Measurements from ENCODE around the gene TRMT2A.
"Not testable (repeated sequence)": the region's sequence is repeated elsewhere in the genome, so short reads cannot be mapped to it uniquely, and the experiment has no call there.

TRMT2A gene

GRCh38 chr22:20076627-20077172 is 40.3 kb downstream of the TRMT2A start:
- peaks cover 8% of the 10 kb centered on the region for H3K4me1 Mint-ChIP-seq
- DNase-seq (ENCODE audit: low spot score in 2 of 2) (no peak), ATAC-seq (ENCODE audit: low read depth) (no peak)
- H3K27ac Mint-ChIP-seq, result no peak overlapping the region
- no peak overlapping the region for H3K4me3 Mint-ChIP-seq
- H3K27me3 Mint-ChIP-seq, result no peaks in the 10 kb centered on the region
- no peaks in the 10 kb centered on the region for H3K36me3 Mint-ChIP-seq
- no peaks in the 10 kb centered on the region for H3K9me3 Mint-ChIP-seq

GRCh38 chr22:20071524-20071972 is 45.5 kb downstream of the TRMT2A start:
- Mint-ChIP-seq H3K36me3 (no peaks in the 10 kb centered on the region), H3K27ac (no peak overlapping the region), H3K4me1 (no peaks in the 10 kb centered on the region), H3K9me3 (no peaks in the 10 kb centered on the region), H3K27me3 (no peaks in the 10 kb centered on the region), H3K4me3 (no peak overlapping the region)
- ATAC-seq (ENCODE audit: low read depth) (no peak), DNase-seq (ENCODE audit: low spot score in 2 of 2) (no peak)

- ATAC-seq (ENCODE audit: low read depth) (no peak), DNase-seq (ENCODE audit: low spot score in 2 of 2) (no peak)
- peaks cover 3% of the 10 kb centered on the region for H3K36me3 Mint-ChIP-seq
- H3K4me3 Mint-ChIP-seq, result no peak overlapping the region
- H3K4me1 Mint-ChIP-seq, result no peaks in the 10 kb centered on the region
- no peak overlapping the region for H3K27ac Mint-ChIP-seq
- H3K27me3 Mint-ChIP-seq, result no peaks in the 10 kb centered on the region
- H3K9me3 Mint-ChIP-seq, result no peaks in the 10 kb centered on the region
Observed at GRCh38 chr22:20069331-20070042, 47.5 kb downstream of the TRMT2A start.

GRCh38 chr22:20068640-20069039 is 48.4 kb downstream of the TRMT2A start:
- Mint-ChIP-seq H3K27ac (no peak overlapping the region), H3K4me3 (no peak overlapping the region), H3K9me3 (no peaks in the 10 kb centered on the region), H3K4me1 (no peaks in the 10 kb centered on the region), H3K27me3 (no peaks in the 10 kb centered on the region), H3K36me3 (peaks cover 3% of the 10 kb centered on the region)
- no peak for DNase-seq (ENCODE audit: low spot score in 2 of 2)
- no peak for ATAC-seq (ENCODE audit: low read depth)

- not testable (repeated sequence) for H3K4me3 Mint-ChIP-seq; DNase-seq (ENCODE audit: low spot score in 2 of 2); H3K36me3 Mint-ChIP-seq; H3K27ac Mint-ChIP-seq; H3K4me1 Mint-ChIP-seq; H3K9me3 Mint-ChIP-seq; ATAC-seq (ENCODE audit: low read depth); H3K27me3 Mint-ChIP-seq
Observed at GRCh38 chr22:20067384-20067682, 49.7 kb downstream of the TRMT2A start.

- no peak for ATAC-seq (ENCODE audit: low read depth)
Observed at GRCh38 chr22:20066617-20067383, 50.2 kb downstream of the TRMT2A start.

GRCh38 chr22:20065896-20066616 is 51.0 kb downstream of the TRMT2A start:
- no peaks in the 10 kb centered on the region for H3K9me3 Mint-ChIP-seq
- H3K27ac Mint-ChIP-seq, result no peak overlapping the region
- ATAC-seq (ENCODE audit: low read depth) (no peak), DNase-seq (ENCODE audit: low spot score in 2 of 2) (no peak)
- no peaks in the 10 kb centered on the region for H3K4me1 Mint-ChIP-seq
- H3K36me3 Mint-ChIP-seq, result peaks cover 14% of the 10 kb centered on the region
- H3K27me3 Mint-ChIP-seq, result no peaks in the 10 kb centered on the region
- H3K4me3 Mint-ChIP-seq, result no peak overlapping the region

More at GRCh38 chr22:20066617-20067383, 50.2 kb downstream of the TRMT2A start:
- Mint-ChIP-seq H3K4me1 (no peaks in the 10 kb centered on the region), H3K36me3 (peaks cover 9% of the 10 kb centered on the region), H3K4me3 (no peak overlapping the region), H3K9me3 (no peaks in the 10 kb centered on the region), H3K27me3 (no peaks in the 10 kb centered on the region), H3K27ac (no peak overlapping the region)
- no peak for DNase-seq (ENCODE audit: low spot score in 2 of 2)

- Mint-ChIP-seq H3K9me3 (no peaks in the 10 kb centered on the region), H3K4me3 (no peak overlapping the region), H3K27ac (no peak overlapping the region), H3K27me3 (no peaks in the 10 kb centered on the region), H3K4me1 (peaks cover under 1% of the 10 kb centered on the region), H3K36me3 (peaks cover 14% of the 10 kb centered on the region)
- no peak for ATAC-seq (ENCODE audit: low read depth)
- DNase-seq (ENCODE audit: low spot score in 2 of 2), result no peak
Observed at GRCh38 chr22:20064545-20065262, 52.3 kb downstream of the TRMT2A start.

GRCh38 chr22:20064140-20064480 is 52.9 kb downstream of the TRMT2A start:
- no peak for ATAC-seq (ENCODE audit: low read depth)
- DNase-seq (ENCODE audit: low spot score in 2 of 2), result no peak
- H3K36me3 Mint-ChIP-seq, result peaks cover 18% of the 10 kb centered on the region
- no peaks in the 10 kb centered on the region for H3K9me3 Mint-ChIP-seq
- no peak overlapping the region for H3K27ac Mint-ChIP-seq
- H3K4me3 Mint-ChIP-seq, result no peak overlapping the region
- H3K27me3 Mint-ChIP-seq, result no peaks in the 10 kb centered on the region
- H3K4me1 Mint-ChIP-seq, result peaks cover 2% of the 10 kb centered on the region

- no peak overlapping the region for H3K4me3 Mint-ChIP-seq
- ATAC-seq (ENCODE audit: low read depth) (no peak), DNase-seq (ENCODE audit: low spot score in 2 of 2) (no peak)
- H3K4me1 Mint-ChIP-seq, result peaks cover 6% of the 10 kb centered on the region
- no peak overlapping the region for H3K27ac Mint-ChIP-seq
- peaks cover 22% of the 10 kb centered on the region for H3K36me3 Mint-ChIP-seq
- H3K9me3 Mint-ChIP-seq, result no peaks in the 10 kb centered on the region
- no peaks in the 10 kb centered on the region for H3K27me3 Mint-ChIP-seq
Observed at GRCh38 chr22:20063271-20064139, 53.5 kb downstream of the TRMT2A start.

GRCh38 chr22:20062766-20063083 is 54.3 kb downstream of the TRMT2A start:
- H3K4me3 Mint-ChIP-seq, result no peak overlapping the region
- no peaks in the 10 kb centered on the region for H3K27me3 Mint-ChIP-seq
- peaks cover 27% of the 10 kb centered on the region for H3K36me3 Mint-ChIP-seq
- DNase-seq (ENCODE audit: low spot score in 2 of 2) (no peak), ATAC-seq (ENCODE audit: low read depth) (no peak)
- H3K4me1 Mint-ChIP-seq, result peaks cover 6% of the 10 kb centered on the region
- H3K9me3 Mint-ChIP-seq, result no peaks in the 10 kb centered on the region
- no peak overlapping the region for H3K27ac Mint-ChIP-seq

- Mint-ChIP-seq H3K4me1 (peaks cover 6% of the 10 kb centered on the region), H3K9me3 (no peaks in the 10 kb centered on the region), H3K27ac (no peak overlapping the region), H3K4me3 (no peak overlapping the region), H3K36me3 (peaks cover 27% of the 10 kb centered on the region), H3K27me3 (no peaks in the 10 kb centered on the region)
- no peak for ATAC-seq (ENCODE audit: low read depth)
- DNase-seq (ENCODE audit: low spot score in 2 of 2), result no peak
Observed at GRCh38 chr22:20062043-20062765, 54.8 kb downstream of the TRMT2A start.

All from memory B cell (primary cell).